CD14-positive monocyte (primary cell): ENCODE measurements around the gene CXCR4. TPM values are rescaled to one million over a fixed set of nuclear protein-coding genes. Genes with fewer than 3 reads are reported as not detected.

ENCODE experiments used
- DNase-seq, 3 donors: peaks; one replicate each; pipeline ENCODE4 v3.0.0-alpha.2; 2011 to 2022
- H2AFZ ChIP-seq: 2 replicates; pipeline ENCODE4 v1.6.0; 2012; ENCODE audit warnings: mild to moderate bottlenecking, low read depth, low read length, inconsistent platforms; ENCODE audit not compliant: insufficient read depth, poor library complexity, severe bottlenecking
- H3K27ac ChIP-seq, 2 donors: 1 replicate in 1 of 2; 2 replicates in 1 of 2; pipeline ENCODE4 v1.5.1; 2012 to 2013; ENCODE audit warnings: low read length in 2 of 2, control low read depth in 1 of 2, inconsistent platforms in 1 of 2, low read depth in 1 of 2, mild to moderate bottlenecking in 1 of 2
- H3K27me3 ChIP-seq, 2 donors: one replicate each; pipeline versions ENCODE4 v1.6.0 to v1.6.1; 2011 to 2013; ENCODE audit warnings: low read length in 2 of 2; ENCODE audit not compliant: control insufficient read depth in 2 of 2, insufficient read depth in 2 of 2
- H3K36me3 ChIP-seq, 2 donors: replicated peaks in 1 of 2; 1 replicate in 1 of 2; 2 replicates in 1 of 2; pipeline versions ENCODE4 v1.5.1 to v1.6.1; 2012 to 2013; ENCODE audit warnings: low read length in 2 of 2, control low read depth in 1 of 2, inconsistent platforms in 1 of 2, mild to moderate bottlenecking in 1 of 2; ENCODE audit not compliant: insufficient read depth in 2 of 2, control insufficient read depth in 1 of 2
- H3K4me1 ChIP-seq, 2 donors: 1 replicate in 1 of 2; 2 replicates in 1 of 2; pipeline versions ENCODE4 v1.5.1 to v1.6.1; 2012 to 2013; ENCODE audit warnings: low read length in 2 of 2, control low read depth in 1 of 2, inconsistent platforms in 1 of 2, mild to moderate bottlenecking in 1 of 2, moderate library complexity in 1 of 2; ENCODE audit not compliant: insufficient read depth in 2 of 2, control insufficient read depth in 1 of 2
- H3K4me2 ChIP-seq: replicated peaks from 2 replicates; pipeline ENCODE3; 2012; ENCODE audit warnings: low read length, moderate library complexity, mild to moderate bottlenecking; ENCODE audit not compliant: poor library complexity, severe bottlenecking; ENCODE audit errors: extremely low read depth
- H3K4me3 ChIP-seq, 3 experiments: fragments of 200-600 bp in 1 of 3; sonication (generic) in 1 of 3; replicated peaks in 1 of 3; 1 replicate in 2 of 3; 2 replicates in 1 of 3; pipeline ENCODE4 v1.5.1; 2011 to 2013; ENCODE audit warnings: low read length in 3 of 3, mild to moderate bottlenecking in 3 of 3, control low read depth in 2 of 3, low read depth in 2 of 3, inconsistent platforms in 1 of 3, moderate library complexity in 1 of 3
- H3K79me2 ChIP-seq: 2 replicates; pipeline ENCODE4 v1.6.0; 2012; ENCODE audit warnings: mild to moderate bottlenecking, control low read depth, inconsistent platforms, low read length, moderate library complexity; ENCODE audit not compliant: insufficient read depth
- H3K9ac ChIP-seq: 2 replicates; pipeline ENCODE4 v1.6.0; 2017; ENCODE audit warnings: low read length, mild to moderate bottlenecking; ENCODE audit not compliant: insufficient read depth, poor library complexity, severe bottlenecking
- H3K9me3 ChIP-seq, 2 donors: replicated peaks in 1 of 2; 1 replicate in 1 of 2; 2 replicates in 1 of 2; pipeline versions ENCODE4 v1.5.1 to v1.6.1; 2012 to 2013; ENCODE audit warnings: low read length in 2 of 2, control low read depth in 1 of 2; ENCODE audit not compliant: control insufficient read depth in 1 of 2, insufficient read depth in 1 of 2
- H4K20me1 ChIP-seq: 2 replicates; pipeline ENCODE4 v1.6.0; 2012; ENCODE audit warnings: mild to moderate bottlenecking, low read length, control low read depth, moderate library complexity; ENCODE audit not compliant: insufficient read depth
- H3K27ac Mint-ChIP-seq, 7 donors: one replicate each; pipeline ENCODE4 v1.8.0; 2020; ENCODE audit warnings: mild to moderate bottlenecking in 7 of 7, mixed read lengths in 7 of 7, moderate library complexity in 6 of 7, inconsistent platforms in 2 of 7
- H3K27me3 Mint-ChIP-seq, 3 donors: one replicate each; pipeline ENCODE4 v1.8.0; 2021 to 2022; ENCODE audit warnings: low read depth in 3 of 3, mild to moderate bottlenecking in 3 of 3, mixed read lengths in 3 of 3, moderate library complexity in 3 of 3, inconsistent platforms in 1 of 3
- H3K36me3 Mint-ChIP-seq, 2 donors: one replicate each; pipeline ENCODE4 v1.8.0; 2020; ENCODE audit warnings: mixed read lengths in 2 of 2, inconsistent platforms in 1 of 2, mild to moderate bottlenecking in 1 of 2
- H3K4me1 Mint-ChIP-seq: one replicate; pipeline ENCODE4 v1.8.0; 2020; ENCODE audit warnings: mild to moderate bottlenecking, mixed read lengths
- H3K4me3 Mint-ChIP-seq, 2 donors: one replicate each; pipeline ENCODE4 v1.8.0; 2020; ENCODE audit warnings: mild to moderate bottlenecking in 2 of 2, mixed read lengths in 2 of 2, moderate library complexity in 1 of 2
- H3K9me3 Mint-ChIP-seq, 7 donors: one replicate each; pipeline ENCODE4 v1.8.0; 2020 to 2022; ENCODE audit warnings: mixed read lengths in 7 of 7, mild to moderate bottlenecking in 6 of 7, moderate library complexity in 6 of 7, inconsistent platforms in 2 of 7
- WGBS: methylation state at CpG from one replicate; pipeline ENCODE4 v1.1.5; 2013; ENCODE audit warnings: missing lambda C conversion rate; ENCODE audit not compliant: insufficient coverage; 5-methylcytosine and 5-hydroxymethylcytosine counted together
- intact Hi-C, 2 donors: fragments of 100-400 bp; cut with micrococcal nuclease; formaldehyde crosslinking; loops; one replicate each; pipeline versions ENCODE4 v1.15.0 to v1.15.1; 2023
- polyA plus RNA-seq, 3 donors: library from polyadenylated mRNA; depleted of rRNA in 1 of 3; unstranded in 2 of 3; stranded (reverse) in 1 of 3; fragments of 300-500 nt in 2 of 3; fragments of >200 nt in 1 of 3; fragmentation: Illumina TruSeq in 2 of 3; gene quantifications; 1 replicate in 2 of 3; 2 replicates in 1 of 3; pipeline ENCODE4 v1.2.3, GENCODE V29; 2012 to 2021
- TF ChIP-seq, protein P1 (sequence below): fragments of 200-600 bp; IDR thresholded peaks from one replicate; pipeline ENCODE4 v1.8.0; 2022; ENCODE audit warnings: antibody characterized with exemption, mild to moderate bottlenecking

The CXCR4 gene
- polyA plus RNA-seq, 3 donors: 140 to 1,274 (median 391) TPM

GRCh38 chr2:136080114-136080513, 37.8 kb downstream of the CXCR4 start:
- H3K27ac Mint-ChIP-seq: no peak overlapping the region
- 100% methylated on average over 2 of the region's 2 CpGs for WGBS
- H3K4me3 Mint-ChIP-seq: no peak overlapping the region
- no peaks in the 10 kb centered on the region for H3K27me3 ChIP-seq
- no peak overlapping the region for H3K4me3 ChIP-seq
- no peak for DNase-seq
- intact Hi-C loops: no loop called here
- TF ChIP-seq, protein P1, sequence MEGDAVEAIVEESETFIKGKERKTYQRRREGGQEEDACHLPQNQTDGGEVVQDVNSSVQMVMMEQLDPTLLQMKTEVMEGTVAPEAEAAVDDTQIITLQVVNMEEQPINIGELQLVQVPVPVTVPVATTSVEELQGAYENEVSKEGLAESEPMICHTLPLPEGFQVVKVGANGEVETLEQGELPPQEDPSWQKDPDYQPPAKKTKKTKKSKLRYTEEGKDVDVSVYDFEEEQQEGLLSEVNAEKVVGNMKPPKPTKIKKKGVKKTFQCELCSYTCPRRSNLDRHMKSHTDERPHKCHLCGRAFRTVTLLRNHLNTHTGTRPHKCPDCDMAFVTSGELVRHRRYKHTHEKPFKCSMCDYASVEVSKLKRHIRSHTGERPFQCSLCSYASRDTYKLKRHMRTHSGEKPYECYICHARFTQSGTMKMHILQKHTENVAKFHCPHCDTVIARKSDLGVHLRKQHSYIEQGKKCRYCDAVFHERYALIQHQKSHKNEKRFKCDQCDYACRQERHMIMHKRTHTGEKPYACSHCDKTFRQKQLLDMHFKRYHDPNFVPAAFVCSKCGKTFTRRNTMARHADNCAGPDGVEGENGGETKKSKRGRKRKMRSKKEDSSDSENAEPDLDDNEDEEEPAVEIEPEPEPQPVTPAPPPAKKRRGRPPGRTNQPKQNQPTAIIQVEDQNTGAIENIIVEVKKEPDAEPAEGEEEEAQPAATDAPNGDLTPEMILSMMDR: no peak
- H3K9me3 Mint-ChIP-seq: peaks cover 9 to 24% (median 11%) of the 10 kb centered on the region in 7 donors
- peaks cover 0 to 10% of the 10 kb centered on the region in 2 donors for H3K9me3 ChIP-seq
- H3K27ac ChIP-seq: no peak overlapping the region
- no peak overlapping the region for H3K4me2 ChIP-seq
- no peaks in the 10 kb centered on the region for H3K4me1 ChIP-seq
- H3K9ac ChIP-seq: no peak overlapping the region
- no peak overlapping the region for H2AFZ ChIP-seq
- H4K20me1 ChIP-seq: no peaks in the 10 kb centered on the region
- H3K36me3 Mint-ChIP-seq: peaks cover 0 to 4% of the 10 kb centered on the region in 2 donors
- peaks cover 0 to 4% (median 2%) of the 10 kb centered on the region in 3 donors for H3K27me3 Mint-ChIP-seq
- no peaks in the 10 kb centered on the region for H3K36me3 ChIP-seq
- H3K79me2 ChIP-seq: no peaks in the 10 kb centered on the region
- H3K4me1 Mint-ChIP-seq: peaks cover 3% of the 10 kb centered on the region

DNA sequence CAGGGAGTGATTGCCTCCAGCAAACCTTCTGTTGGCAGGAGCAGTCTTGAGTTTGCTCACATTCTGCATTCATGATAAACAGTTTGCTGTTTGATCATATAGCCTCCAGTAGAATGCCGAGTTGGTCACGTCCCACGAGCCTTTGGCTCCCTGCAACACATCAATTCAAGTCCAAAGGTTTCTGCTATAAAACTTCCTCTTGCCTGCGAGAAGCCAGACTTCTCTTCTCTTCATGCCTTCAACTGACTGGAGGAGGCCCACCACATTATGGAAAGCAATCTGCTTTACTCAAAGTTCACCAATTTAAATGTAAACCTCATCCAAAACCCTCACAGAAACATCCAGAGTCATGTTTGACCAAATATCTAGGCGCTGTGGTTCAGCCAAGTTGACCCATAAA, 40.8 kb downstream of the CXCR4 start:
- no peak overlapping the region for H3K27ac Mint-ChIP-seq
- no peaks in the 10 kb centered on the region for H3K79me2 ChIP-seq

More for the DNA sequence above, 40.8 kb downstream of the CXCR4 start:
- Histone ChIP-seq H3K27ac (no peak overlapping the region), H3K27me3 (no peaks in the 10 kb centered on the region), H2AFZ (no peak overlapping the region), H3K4me3 (no peak overlapping the region), H3K4me2 (no peak overlapping the region), H4K20me1 (no peaks in the 10 kb centered on the region), H3K36me3 (no peaks in the 10 kb centered on the region), H3K4me1 (no peaks in the 10 kb centered on the region), H3K9me3 (peaks cover 17% of the 10 kb centered on the region in 2 donors), H3K9ac (no peak overlapping the region)
- TF ChIP-seq, protein P1: no peak
- intact Hi-C loops: no loop called here
- no peak for DNase-seq
- Mint-ChIP-seq H3K4me3 (no peak overlapping the region), H3K27me3 (peaks cover 0 to 3% (median 0%) of the 10 kb centered on the region in 3 donors), H3K9me3 (peaks cover 16 to 36% (median 22%) of the 10 kb centered on the region in 7 donors), H3K36me3 (peaks cover 4% of the 10 kb centered on the region in 2 donors), H3K4me1 (peaks cover 3% of the 10 kb centered on the region)
- WGBS: 90% methylated on average over 4 of the region's 5 CpGs
